Measurements from ENCODE around the gene B3GAT1.

The B3GAT1 gene

DNA sequence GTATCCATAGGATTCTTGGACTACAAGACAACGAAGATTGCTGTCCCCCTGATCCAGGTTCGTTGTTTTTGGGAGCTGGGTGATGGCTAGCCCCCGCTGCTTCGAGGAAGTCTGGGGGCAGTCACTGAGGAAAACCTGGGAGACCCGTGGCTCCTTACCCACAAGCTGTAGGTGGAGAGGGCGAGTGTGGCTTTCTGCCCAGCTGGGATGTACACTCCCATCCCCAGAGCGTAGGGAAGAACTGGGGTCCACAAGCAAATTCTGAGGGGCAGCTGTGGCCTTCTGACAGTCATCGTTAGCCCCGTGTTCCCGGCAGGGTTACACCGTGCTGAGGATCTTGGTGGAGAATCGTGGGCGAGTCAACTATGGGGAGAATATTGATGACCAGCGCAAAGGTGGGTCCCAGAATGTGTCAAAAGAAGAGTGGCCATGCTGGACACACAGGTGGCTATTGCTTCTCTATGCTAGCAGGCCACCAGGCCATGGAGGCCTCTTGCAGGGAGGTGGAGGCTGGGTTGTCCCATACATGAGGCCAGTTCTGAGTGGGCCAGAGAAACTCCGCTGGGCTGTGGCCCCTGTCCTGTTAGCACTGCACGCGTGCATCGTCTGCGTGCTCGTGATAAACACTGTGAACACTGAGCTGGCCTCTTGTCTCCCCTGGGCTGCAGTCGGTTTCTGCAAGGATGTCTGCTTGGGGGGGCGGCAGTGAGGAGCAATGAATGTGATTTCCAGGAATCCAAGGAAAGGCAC is 40.4 kb downstream of the B3GAT1 start:
- DNase-seq (ENCODE audit: low spot score), result no peak

DNA sequence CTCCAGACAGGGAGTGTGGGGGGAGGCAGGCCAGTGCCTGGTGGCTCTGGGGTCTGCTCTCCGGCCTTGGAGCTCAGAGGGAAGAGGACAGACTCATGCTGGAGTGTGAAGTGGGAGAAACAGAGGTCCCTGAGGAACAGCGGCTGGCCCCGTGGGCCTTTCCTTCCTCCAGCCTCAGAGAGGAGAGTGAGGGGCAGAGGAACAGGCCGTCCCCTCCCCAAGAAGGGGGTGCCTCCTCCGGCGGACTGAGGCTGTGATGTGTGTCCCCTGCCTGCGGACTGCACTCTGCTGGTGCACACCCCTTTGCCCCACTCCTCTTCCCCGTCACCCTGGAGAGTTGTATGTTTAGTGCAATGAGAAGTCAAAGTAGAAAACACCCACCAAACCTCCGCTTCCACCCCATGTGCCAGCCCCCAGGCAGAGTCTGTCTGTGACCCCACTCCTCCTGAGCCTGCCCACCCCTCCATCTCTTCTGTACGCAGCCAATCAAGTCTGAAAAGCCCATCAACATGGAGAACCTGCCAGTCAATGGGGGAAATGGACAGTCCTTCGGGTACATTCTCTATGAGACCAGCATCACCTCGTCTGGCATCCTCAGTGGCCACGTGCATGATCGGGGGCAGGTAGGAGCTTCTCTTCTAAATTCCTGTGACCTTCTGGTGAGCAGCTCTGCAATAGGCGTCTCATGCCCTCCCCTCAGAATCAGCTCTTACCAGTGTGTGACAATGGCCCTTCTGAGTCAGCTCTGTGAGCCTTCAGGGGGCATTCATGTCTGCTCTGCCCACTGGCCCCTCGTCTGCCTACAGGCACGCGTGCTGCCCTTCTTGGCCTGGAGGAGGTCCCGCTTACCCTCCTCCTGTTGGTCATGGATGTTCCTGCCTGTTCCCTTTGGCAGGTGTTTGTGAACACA is 41.3 kb downstream of the B3GAT1 start:
- DNase-seq (ENCODE audit: low spot score), result no peak

- no peak for DNase-seq (ENCODE audit: low spot score)
Observed at GRCh38 chr11:134369656-134370525, 42.2 kb downstream of the B3GAT1 start.

GRCh38 chr11:134367781-134368180 is 44.3 kb downstream of the B3GAT1 start:
- no peak for DNase-seq (ENCODE audit: low spot score)

- DNase-seq (ENCODE audit: low spot score), result no peak
Observed at GRCh38 chr11:134366254-134366653, 45.8 kb downstream of the B3GAT1 start.

- no peak for DNase-seq (ENCODE audit: low spot score)
Observed at GRCh38 chr11:134365011-134365925, 46.8 kb downstream of the B3GAT1 start.

DNA sequence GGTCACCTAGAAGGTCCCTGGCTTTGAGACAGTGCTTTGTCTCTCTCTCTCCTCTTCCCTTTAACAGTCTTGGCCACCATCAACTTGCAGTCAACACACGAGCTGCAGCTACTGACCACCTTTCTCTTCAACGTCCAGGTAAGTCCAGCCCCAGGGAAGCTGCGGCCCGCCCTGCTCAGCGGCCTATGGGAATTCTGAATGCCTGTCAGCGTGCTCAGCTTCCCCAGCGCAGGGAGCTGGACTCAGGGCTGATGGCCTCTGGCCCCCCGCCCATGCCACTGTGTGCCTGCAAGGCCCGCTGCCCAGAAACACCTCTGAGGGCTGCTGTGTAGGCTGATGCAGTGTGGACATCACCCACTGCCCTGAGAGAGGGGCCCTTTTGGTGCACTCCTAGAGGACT is 47.8 kb downstream of the B3GAT1 start:
- no peak for DNase-seq (ENCODE audit: low spot score)

DNA sequence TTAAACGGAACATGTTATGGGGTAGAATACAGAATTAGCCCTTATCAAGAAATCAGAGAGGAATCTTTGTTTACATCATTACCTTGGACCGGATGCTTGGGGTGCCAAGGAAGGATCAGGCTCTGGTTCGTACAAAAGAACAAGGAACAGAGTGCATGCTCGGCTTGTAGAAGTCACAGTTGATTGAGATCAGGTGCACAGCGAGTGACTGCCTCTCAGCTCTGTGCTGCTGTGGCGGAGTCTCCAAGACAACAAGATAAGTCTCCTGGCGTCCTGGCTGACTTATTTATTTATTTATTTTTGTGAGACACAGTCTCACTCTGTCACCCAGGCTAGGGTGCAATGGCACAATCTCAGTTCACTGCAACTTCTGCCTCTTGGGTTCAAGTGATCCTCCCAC is 48.5 kb downstream of the B3GAT1 start:
- DNase-seq (ENCODE audit: low spot score), result no peak

DNA sequence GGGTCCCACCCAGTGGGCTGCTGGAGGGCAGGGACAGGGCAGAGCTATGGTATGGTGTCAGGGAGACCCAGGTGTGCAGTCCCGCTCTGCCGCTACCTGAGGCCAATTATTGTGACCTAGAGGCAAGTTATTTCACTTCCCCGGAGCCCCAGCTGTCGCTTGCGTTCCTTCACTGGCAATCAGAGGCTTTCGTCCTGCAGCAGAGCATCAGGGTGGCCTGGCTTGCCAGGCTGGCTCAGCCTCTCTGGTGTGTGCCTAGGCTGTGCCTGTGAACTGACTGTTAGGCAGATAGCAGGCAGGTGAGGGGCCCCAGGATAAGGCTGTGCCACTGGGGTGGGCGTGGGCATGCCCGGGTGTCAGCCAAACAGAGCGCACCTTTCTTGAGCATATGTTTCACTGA is 48.9 kb downstream of the B3GAT1 start:
- DNase-seq (ENCODE audit: low spot score), result no peak

DNA sequence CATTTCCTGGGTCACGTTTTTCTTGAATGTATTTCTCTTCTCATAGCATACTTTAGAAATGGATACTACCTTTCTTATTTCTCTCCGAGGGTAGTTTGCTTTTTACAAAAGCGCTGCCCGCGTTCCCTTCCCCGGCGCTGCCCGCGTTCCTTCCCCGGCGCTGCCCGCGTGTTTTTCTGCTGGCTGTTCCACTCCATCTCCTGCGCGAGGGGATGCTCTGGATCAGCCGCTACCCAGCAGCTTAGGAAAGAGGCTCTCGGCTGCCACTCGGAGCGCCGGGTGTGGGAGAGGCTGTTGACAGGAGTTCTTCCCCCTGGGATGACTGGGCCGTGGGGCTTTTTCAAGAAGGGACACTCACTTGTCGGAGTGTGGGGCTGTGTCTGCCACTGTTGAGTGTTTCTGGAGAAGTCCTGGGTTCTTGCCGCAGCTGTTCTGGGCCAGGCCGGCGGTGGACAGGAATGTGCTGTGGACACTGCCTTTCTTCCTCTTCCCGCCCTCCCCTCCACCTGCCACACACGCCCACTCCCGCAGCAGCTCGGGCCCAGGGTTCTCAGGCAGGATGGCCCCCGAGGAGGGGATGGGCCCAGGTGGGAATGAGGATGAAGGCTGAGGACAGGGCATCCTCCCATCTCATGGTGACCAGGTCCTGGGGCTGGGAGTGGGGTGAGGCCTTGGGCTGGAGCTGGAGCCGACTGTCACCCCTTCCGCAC is 49.7 kb downstream of the B3GAT1 start:
- no peak for DNase-seq (ENCODE audit: low spot score)

DNA sequence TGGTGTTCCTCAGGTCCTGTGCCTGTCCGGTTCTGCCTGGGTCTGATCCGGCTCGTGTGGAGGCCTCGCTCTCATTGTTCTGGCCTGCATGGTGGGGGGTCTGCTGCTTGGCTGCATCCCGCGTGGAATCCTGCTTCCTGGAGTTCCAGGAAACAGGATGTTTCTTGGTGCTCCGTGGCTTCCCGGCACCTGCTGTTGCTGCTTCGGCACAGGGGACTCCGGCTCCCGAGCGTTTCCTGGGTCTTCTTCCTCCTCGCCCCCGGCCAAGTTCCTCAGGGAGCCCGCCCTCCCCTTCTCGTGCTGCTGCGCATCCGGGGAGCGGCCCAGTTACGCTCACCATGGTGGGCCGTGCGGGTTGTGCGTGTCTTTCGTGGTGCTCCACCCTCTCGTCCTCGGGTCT is 50.4 kb downstream of the B3GAT1 start:
- no peak for DNase-seq (ENCODE audit: low spot score)

- peak; percentile 94 for DNase-seq (ENCODE audit: low spot score)
Observed at GRCh38 chr11:134360050-134360835, 51.8 kb downstream of the B3GAT1 start.

- no peak for DNase-seq (ENCODE audit: low spot score)
Observed at GRCh38 chr11:134359646-134360045, 52.4 kb downstream of the B3GAT1 start.

DNA sequence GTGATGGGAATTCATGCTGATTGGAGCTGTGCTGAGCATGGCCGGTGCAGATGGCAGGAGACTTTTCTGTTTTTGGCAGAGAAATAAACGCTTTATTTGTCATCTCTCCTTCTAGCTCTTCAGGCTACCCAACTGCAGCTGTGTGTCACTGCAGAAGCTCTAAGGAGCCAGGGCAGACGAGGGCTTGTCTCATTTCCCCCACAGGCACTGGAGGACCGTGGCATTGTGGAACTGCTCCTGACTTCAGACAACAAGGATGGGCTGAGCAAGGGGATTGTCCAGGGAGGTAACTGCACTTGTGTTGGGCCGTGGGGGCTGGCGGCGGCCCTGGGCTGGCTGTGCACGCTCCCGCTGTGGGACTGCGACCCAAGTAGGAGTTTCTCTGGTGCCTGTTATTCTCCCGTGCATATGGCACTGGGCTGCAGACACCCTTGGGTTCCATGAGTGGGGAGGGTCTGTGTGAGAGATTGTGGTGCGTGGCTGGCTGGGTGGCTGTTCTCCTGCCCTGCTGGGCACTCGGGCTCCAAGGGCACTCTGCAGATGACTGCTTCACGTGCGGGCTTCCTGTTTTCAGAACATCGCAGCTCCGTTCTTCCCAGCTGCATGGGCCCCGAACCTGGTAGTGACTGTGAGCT is 53.1 kb downstream of the B3GAT1 start:
- no peak for DNase-seq (ENCODE audit: low spot score)

- no peak for DNase-seq (ENCODE audit: low spot score)
Observed at GRCh38 chr11:134358165-134358855, 53.7 kb downstream of the B3GAT1 start.

DNA sequence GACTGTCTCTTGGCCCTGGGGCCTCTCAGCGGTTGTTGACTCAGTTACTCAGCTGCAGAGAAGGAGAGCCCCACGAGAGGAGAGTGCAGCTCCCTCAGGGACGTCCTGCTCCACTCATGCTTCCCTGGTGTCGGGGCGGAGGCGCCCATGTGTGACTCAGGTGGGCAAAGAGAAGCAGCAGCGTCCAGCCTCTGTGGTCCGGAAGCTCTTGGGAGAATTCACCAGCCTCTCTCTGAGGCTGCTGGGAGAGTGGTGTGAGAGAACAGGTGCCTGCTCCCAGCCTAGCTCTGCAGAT is 54.5 kb downstream of the B3GAT1 start:
- no peak for DNase-seq (ENCODE audit: low spot score)

DNA sequence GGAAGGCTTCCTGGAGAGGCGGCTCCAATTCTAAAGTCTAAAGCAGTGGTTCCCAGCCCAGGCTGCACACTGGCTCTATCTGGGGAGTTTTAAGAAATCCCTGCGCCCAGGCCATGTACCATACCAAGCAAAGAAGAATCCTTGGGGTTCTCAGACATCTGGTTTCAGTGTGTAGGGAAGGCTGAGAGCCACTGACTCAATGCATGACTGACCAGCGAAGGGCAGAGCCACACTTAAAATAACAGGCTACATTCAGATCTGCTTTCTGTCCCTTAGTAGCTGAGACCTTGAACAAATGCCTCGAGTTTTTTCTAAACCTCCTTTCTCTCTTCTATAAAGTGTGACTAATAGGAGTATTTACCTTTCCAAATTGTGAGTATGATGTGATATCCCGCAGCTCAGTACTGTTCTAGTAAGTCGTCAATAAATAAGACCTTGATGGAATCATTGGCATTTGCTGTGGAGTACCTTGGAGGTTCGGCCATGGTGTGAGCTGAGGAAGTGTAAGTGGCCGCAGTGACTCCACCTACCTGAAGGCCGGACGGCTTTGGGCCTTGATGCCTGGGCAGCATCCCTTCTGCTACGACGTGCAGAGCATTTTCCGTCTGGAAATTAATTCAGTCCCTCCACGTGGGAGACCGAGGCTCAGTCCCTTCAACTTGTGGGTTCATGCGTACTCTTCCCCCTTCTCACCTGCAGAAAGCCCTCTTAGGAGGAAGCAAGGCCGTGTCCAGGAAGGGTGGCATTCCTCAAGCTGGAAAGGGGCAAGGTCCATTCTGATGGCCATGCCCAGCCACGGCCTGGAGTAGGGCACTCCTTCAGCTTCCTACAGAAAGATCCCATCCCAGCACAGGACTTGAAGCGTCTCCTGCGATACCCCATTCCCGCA is 55.1 kb downstream of the B3GAT1 start:
- no peak for DNase-seq (ENCODE audit: low spot score)

- DNase-seq (ENCODE audit: low spot score), result no peak
Observed at GRCh38 chr11:134355656-134356055, 56.4 kb downstream of the B3GAT1 start.
